Left ventricle myocardium superior (tissue), 1 donor: ENCODE measurements around the gene RALGAPB. TPM values are rescaled to one million over a fixed set of nuclear protein-coding genes. Genes with fewer than 3 reads are reported as not detected.
"Not testable (repeated sequence)": the region's sequence is repeated elsewhere in the genome, so short reads cannot be mapped to it uniquely, and the experiment has no call there.

ENCODE experiments used
- ATAC-seq: fragments of 200-7000 bp; cut with Tn5 transposase; one replicate; pipeline ENCODE4 v1.9.1; 2020; ENCODE audit warnings: mild to moderate bottlenecking, moderate library complexity
- DNase-seq: peaks from one replicate; pipeline ENCODE4 v3.0.0-alpha.2; 2020
- intact Hi-C: fragments of 100-400 bp; cut with micrococcal nuclease; formaldehyde crosslinking; loops from one replicate; pipeline ENCODE4 v1.11.0; 2022
- total RNA-seq: library from RNA; stranded (reverse); fragmentation: NEBNext Ultra II Directional; extraction: Animal tissue kit (Norgen Biotek cat#: 25700); gene quantifications from one replicate; pipeline ENCODE4 v1.2.1, GENCODE V29; 2021
- donor health status: DM: no; HTN: yes; CAD: no; lungs with severe emphysema.

The RALGAPB gene
- total RNA-seq, 1 donor from 2014 or later = 22.4 TPM

- no peak for ATAC-seq
- intact Hi-C loops = no loop called here
- no peak for DNase-seq
Observed at GRCh38 chr20:38473367-38473795, 738 bp downstream of the RALGAPB start.

GRCh38 chr20:38477747-38478146 lies 5.1 kb downstream of the RALGAPB start:
- intact Hi-C loops = no loop called here
- DNase-seq (no peak), ATAC-seq (no peak)

GRCh38 chr20:38479596-38479995 lies 7.0 kb downstream of the RALGAPB start:
- DNase-seq (no peak), ATAC-seq (no peak)
- intact Hi-C loops = no loop called here

GRCh38 chr20:38485041-38485440 lies 12.4 kb downstream of the RALGAPB start:
- ATAC-seq (no peak), DNase-seq (no peak)
- intact Hi-C loops = no loop called here

DNA sequence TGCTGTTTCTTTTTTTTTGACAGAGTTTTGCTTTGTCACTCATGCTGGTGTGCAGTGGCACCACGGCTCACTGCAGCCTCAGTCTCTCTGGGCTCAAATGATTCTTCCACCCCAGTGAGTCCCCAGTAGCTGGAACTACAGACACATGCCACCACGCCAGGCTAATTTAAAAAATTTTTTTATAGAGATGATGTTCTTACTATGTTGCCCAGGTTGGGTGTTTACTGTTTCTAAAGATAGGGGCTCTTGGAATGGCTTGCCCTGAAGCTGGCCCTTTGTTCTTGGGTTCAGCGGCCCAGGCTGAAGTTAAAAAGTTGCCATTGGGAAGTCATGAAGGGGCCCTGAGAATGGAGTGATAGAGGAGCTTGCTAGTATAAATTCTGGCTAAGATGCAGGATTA lies 16.5 kb downstream of the RALGAPB start:
- ATAC-seq (peak; percentile 60), DNase-seq (no peak)
- intact Hi-C loops = no loop called here

DNA sequence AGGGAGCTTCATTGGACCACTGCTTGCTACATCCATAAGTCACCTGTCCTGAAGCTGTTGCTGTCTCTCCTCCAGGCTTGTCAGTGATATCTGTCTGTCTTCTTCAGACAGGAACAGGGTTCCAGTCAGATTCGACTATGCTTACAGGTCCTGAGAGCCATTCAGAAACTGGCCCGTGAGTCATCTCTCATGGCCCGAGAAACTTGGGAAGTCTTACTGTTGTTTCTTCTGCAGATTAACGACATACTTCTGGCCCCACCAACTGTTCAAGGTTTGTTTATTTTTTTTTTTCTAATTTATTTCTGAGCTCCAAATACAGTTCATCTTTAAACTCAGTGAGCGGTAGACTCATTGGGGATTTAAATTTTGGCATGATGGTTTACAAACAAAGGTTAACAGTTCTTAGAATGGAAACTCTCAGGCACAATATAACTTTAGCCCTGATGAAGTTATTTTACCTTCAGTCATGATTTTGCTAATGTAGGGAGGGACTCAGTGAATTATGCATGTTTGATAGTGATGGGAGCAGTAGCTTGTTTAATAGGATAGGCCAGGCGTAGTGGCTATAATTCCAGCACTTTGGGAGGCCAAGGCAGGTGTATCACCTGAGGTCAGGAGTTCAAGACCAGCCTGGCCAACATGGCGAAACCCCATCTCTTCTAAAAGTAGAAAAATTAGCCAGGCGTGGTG lies 24.7 kb downstream of the RALGAPB start:
- intact Hi-C loops = no loop called here
- DNase-seq = no peak
- ATAC-seq = no peak

GRCh38 chr20:38498909-38499308 lies 26.3 kb downstream of the RALGAPB start:
- DNase-seq (no peak), ATAC-seq (no peak)
- intact Hi-C loops = no loop called here

- DNase-seq = no peak
- ATAC-seq = no peak
- intact Hi-C loops = no loop called here
Observed at GRCh38 chr20:38499366-38499765, 26.7 kb downstream of the RALGAPB start.

DNA sequence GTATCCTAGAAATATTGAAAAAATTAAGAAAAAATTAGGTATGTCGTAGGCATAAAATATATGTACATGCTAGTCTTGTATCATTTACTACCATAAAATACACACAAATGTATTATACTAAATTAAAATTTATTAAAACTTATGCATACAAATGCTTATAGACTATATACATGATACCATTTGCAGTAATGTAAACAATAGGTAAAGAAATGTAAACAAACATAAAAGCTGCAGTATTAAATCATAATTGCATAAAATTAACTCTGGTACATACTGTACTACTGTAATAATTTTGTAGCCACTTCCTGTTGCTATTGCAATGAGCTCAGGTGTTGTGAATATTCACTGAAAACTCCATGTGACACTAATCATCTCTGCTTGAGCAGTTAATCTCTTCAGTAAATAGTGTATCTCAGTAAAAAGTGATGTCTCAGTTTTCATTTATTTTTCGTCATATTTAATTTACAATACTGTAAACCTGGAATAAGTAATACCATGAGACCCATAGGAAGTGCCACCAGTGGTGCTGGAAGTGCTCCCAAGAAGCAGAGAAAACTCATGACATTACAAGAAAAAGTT lies 29.3 kb downstream of the RALGAPB start:
- intact Hi-C loops = no loop called here
- DNase-seq (no peak), ATAC-seq (no peak)

- ATAC-seq = no peak
- DNase-seq = no peak
- intact Hi-C loops = no loop called here
Observed at GRCh38 chr20:38504368-38505090, 31.9 kb downstream of the RALGAPB start.

DNA sequence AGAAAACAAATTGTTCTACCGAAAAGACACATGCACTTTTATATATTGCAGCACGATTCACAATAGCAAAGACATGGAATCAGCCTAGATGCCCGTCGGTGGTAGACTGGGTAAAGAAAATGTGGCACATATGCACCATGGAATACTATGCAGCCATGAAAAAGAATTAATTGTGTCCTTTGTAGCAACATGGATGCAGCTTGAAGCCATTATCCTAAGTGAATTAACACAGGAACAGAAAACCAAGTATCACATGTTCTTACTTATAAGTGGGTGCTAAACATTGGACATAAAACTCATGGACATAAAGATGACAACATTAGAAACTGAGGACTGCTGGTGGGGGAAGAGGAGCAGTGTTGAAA lies 32.4 kb downstream of the RALGAPB start:
- DNase-seq = no peak
- intact Hi-C loops = no loop called here
- ATAC-seq = no peak

DNA sequence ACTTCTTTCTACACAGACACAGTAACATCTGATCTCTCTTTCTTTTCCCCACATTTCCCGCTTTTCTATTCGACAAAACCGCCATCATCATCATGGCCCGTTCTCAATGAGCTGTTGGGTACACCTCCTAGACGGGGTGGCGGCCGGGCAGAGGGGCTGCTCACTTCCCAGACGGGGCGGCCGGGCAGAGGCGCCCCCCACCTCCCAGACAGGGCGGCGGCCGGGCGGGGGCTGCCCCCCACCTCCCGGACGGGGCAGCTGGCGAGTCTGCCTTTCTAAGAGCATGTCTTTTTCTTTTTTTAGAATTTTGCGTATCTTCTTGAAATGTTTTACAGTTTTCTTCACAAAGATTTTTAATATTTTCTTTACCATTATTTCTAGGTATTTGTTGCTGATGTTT lies 39.1 kb downstream of the RALGAPB start:
- intact Hi-C loops, ATAC-seq: not testable (repeated sequence)

GRCh38 chr20:38514185-38514584 lies 41.5 kb downstream of the RALGAPB start:
- ATAC-seq (no peak), DNase-seq (no peak)
- intact Hi-C loops = no loop called here

More for the DNA sequence above, 39.1 kb downstream of the RALGAPB start:
- DNase-seq = not testable (repeated sequence)

- no peak for DNase-seq
- ATAC-seq = no peak
- intact Hi-C loops = no loop called here
Observed at GRCh38 chr20:38514947-38515346, 42.3 kb downstream of the RALGAPB start.

DNA sequence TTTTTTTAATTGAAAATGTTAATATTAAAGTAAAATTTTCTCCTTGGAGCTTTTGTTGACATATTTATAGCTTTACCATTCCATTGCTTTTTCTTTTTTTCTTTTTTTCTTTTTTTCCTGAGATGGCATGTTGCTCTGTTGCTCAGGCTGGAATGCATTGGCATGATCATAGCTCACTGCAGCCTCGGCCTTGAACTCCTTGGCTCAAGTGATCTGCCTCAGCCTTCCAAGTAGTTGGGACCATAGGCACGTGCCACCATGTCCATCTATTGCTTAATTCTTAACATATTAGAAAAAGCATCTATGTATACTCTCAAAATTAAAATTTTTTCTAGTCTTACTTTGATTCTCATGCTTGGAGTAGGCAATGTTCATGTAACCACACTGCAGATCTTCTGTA lies 43.0 kb downstream of the RALGAPB start:
- intact Hi-C loops = no loop called here
- ATAC-seq = no peak
- no peak for DNase-seq

DNA sequence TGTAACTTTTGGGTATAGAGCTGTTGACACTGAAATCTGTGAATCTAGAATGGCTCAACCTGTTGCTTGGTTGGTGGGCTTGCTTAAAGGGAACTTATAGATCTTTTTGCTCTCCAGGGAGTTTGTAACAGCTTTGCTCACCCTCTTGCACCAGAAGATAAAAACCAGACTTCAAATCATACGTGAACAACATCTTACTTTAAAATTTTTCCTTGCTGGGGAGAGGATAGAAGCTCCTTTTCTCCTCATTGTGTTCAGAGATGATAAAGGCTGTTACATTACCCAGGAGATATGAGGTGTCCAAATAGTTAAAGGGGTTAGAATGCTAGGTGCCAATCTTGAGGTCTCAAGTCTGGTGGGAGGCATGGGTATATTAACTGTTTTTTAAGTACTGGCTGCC lies 46.8 kb downstream of the RALGAPB start:
- DNase-seq (no peak), ATAC-seq (no peak)
- intact Hi-C loops = no loop called here

DNA sequence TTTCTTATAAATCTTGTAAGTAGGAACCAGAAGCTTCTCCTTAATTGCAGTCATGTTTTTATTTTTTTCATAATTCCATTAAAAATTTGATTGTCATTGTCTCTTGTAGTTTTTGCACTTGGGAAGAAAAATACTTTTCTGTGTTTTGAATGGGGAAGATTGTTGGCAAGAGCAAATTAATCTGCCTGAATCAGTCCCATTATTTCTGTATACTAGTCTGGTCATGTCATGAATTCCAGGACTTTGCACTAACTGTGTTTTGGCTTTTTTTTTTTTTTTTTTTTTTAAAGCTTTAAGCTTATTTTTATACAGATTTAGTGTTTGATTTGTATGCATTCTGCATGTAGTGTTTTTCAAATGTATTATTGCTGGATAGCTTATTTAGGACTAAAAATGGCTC lies 47.6 kb downstream of the RALGAPB start:
- no peak for ATAC-seq
- no peak for DNase-seq
- intact Hi-C loops = no loop called here

DNA sequence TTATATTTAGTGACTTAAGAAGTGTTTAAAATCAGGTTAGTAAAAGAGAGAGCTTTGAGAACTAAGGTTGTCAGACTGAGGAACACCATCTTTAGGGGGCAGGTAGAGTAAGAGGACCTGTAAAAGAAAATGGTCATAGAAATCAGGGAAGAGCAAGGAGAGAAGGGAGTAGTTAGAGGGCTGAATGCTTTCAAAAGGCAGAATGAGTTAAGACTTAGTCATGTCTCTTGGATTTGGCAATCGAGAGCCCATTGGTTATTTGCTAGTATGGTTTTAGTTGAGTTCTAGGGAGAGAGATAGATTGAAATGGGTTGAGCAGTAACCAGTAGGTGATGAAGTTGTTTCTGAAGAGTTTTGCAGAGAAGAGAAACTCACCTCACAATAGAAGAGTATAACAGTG lies 51.1 kb downstream of the RALGAPB start:
- intact Hi-C loops = no loop called here
- DNase-seq (no peak), ATAC-seq (no peak)

GRCh38 chr20:38528167-38528566 lies 55.5 kb downstream of the RALGAPB start:
- DNase-seq (no peak), ATAC-seq (no peak)
- intact Hi-C loops = no loop called here

- ATAC-seq = no peak
- DNase-seq = no peak
- intact Hi-C loops = no loop called here
Observed at GRCh38 chr20:38531021-38531420, 58.4 kb downstream of the RALGAPB start.

DNA sequence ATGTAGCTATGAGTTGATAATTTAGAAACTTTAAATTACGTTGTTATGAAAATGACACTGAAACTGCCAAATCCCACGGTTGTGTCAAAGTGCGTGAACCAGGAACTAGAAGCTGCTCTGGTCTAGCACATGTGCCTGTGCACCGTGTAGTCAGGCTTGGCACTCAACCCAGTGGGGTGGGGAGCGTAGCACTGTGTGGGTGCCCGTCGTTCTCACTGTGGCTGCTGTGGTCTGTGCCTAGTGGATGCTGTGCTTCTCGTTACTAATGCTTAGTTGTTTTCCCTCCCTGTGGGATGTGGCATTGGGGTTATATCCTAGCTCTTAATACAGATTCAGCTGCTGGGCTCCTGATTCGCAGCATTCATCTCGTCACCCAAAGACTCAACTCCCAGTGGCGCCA lies 62.1 kb downstream of the RALGAPB start:
- intact Hi-C loops = no loop called here
- ATAC-seq (no peak), DNase-seq (no peak)
